Lower lobe of right lung (tissue), 2 donors: ENCODE results near the gene PLA2G4D. TPM values are rescaled to one million over a fixed set of nuclear protein-coding genes. Genes with fewer than 3 reads are reported as not detected.

Experiments used
- ATAC-seq, 2 donors: fragments of 200-7000 bp; cut with Tn5 transposase; one replicate each; pipeline ENCODE4 v1.9.1; 2020 to 2022; ENCODE audit warnings: mild to moderate bottlenecking in 2 of 2, moderate library complexity in 2 of 2
- DNase-seq: peaks from one replicate; pipeline ENCODE4 v3.0.0-alpha.2; 2020
- H3K27ac ChIP-seq: fragments of 200-600 bp; one replicate; pipeline ENCODE4 v1.8.0; 2022
- H3K27me3 ChIP-seq: fragments of 200-600 bp; one replicate; pipeline ENCODE4 v1.8.0; 2022; ENCODE audit warnings: low read depth
- H3K36me3 ChIP-seq: fragments of 200-600 bp; one replicate; pipeline ENCODE4 v1.8.0; 2022; ENCODE audit warnings: mild to moderate bottlenecking
- H3K4me1 ChIP-seq: fragments of 200-600 bp; one replicate; pipeline ENCODE4 v1.8.0; 2022
- H3K4me3 ChIP-seq: fragments of 200-600 bp; one replicate; pipeline ENCODE4 v1.8.0; 2022; ENCODE audit warnings: mild to moderate bottlenecking
- H3K9me3 ChIP-seq: fragments of 200-600 bp; one replicate; pipeline ENCODE4 v1.8.0; 2022
- CTCF ChIP-seq: fragments of 200-600 bp; IDR thresholded peaks from one replicate; pipeline ENCODE4 v1.8.0; 2022; ENCODE audit warnings: antibody characterized with exemption, mild to moderate bottlenecking
- intact Hi-C: fragments of 100-400 bp; cut with DNase I; formaldehyde crosslinking; loops from one replicate; pipeline ENCODE4 v1.11.0; 2022
- total RNA-seq: library from RNA; stranded (reverse); fragmentation: NEBNext Ultra II Directional; extraction: Animal tissue kit (Norgen Biotek cat#: 25700); gene quantifications from one replicate; pipeline ENCODE4 v1.2.1, GENCODE V29; 2021
- donor health status: DM: no; HTN: yes; CAD: no; lungs with severe emphysema.

Gene PLA2G4D
- total RNA-seq, 1 donor from 2014 or later: not detected

GRCh38 chr15:42139596-42139995 lies 45.2 kb upstream of the PLA2G4D start:
- no peak overlapping the region for H3K4me3 ChIP-seq
- H3K27me3 ChIP-seq: no peaks in the 10 kb centered on the region
- no peak overlapping the region for H3K27ac ChIP-seq
- H3K36me3 ChIP-seq: no peaks in the 10 kb centered on the region
- no peak for TF ChIP-seq CTCF
- ATAC-seq: no peak
- intact Hi-C loops: no loop called here
- no peak for DNase-seq
- H3K9me3 ChIP-seq: no peaks in the 10 kb centered on the region
- no peaks in the 10 kb centered on the region for H3K4me1 ChIP-seq

- Histone ChIP-seq H3K4me1 (no peaks in the 10 kb centered on the region), H3K27me3 (no peaks in the 10 kb centered on the region), H3K36me3 (no peaks in the 10 kb centered on the region), H3K9me3 (no peaks in the 10 kb centered on the region), H3K27ac (no peak overlapping the region), H3K4me3 (no peak overlapping the region)
- ATAC-seq (peak in 1 of 2 donors; percentile 3), DNase-seq (no peak)
- no peak for TF ChIP-seq CTCF
- intact Hi-C loops: no loop called here
Measured at GRCh38 chr15:42138968-42139386, 44.6 kb upstream of the PLA2G4D start.

- DNase-seq: no peak
- H3K27ac ChIP-seq: no peak overlapping the region
- H3K4me3 ChIP-seq: no peak overlapping the region
- H3K9me3 ChIP-seq: no peaks in the 10 kb centered on the region
- H3K27me3 ChIP-seq: no peaks in the 10 kb centered on the region
- no peaks in the 10 kb centered on the region for H3K4me1 ChIP-seq
- TF ChIP-seq CTCF: no peak
- H3K36me3 ChIP-seq: no peaks in the 10 kb centered on the region
- ATAC-seq: no peak
- intact Hi-C loops: no loop called here
Measured at GRCh38 chr15:42138411-42138810, 44.0 kb upstream of the PLA2G4D start.

GRCh38 chr15:42137461-42138261 lies 43.3 kb upstream of the PLA2G4D start:
- no peaks in the 10 kb centered on the region for H3K9me3 ChIP-seq
- intact Hi-C loops: no loop called here
- TF ChIP-seq CTCF: peak; percentile 55
- H3K27me3 ChIP-seq: no peaks in the 10 kb centered on the region
- no peak overlapping the region for H3K27ac ChIP-seq
- no peaks in the 10 kb centered on the region for H3K4me1 ChIP-seq
- ATAC-seq: peak in 1 of 2 donors; percentile 43
- no peak for DNase-seq
- H3K4me3 ChIP-seq: no peak overlapping the region
- H3K36me3 ChIP-seq: no peaks in the 10 kb centered on the region

GRCh38 chr15:42136513-42136912 lies 42.2 kb upstream of the PLA2G4D start:
- DNase-seq (no peak), ATAC-seq (no peak)
- no peak overlapping the region for H3K27ac ChIP-seq
- intact Hi-C loops: no loop called here
- no peaks in the 10 kb centered on the region for H3K27me3 ChIP-seq
- no peaks in the 10 kb centered on the region for H3K9me3 ChIP-seq
- no peak for TF ChIP-seq CTCF
- no peak overlapping the region for H3K4me3 ChIP-seq
- H3K4me1 ChIP-seq: no peaks in the 10 kb centered on the region
- no peaks in the 10 kb centered on the region for H3K36me3 ChIP-seq
